ENCODE results near the gene HDC.

DNA sequence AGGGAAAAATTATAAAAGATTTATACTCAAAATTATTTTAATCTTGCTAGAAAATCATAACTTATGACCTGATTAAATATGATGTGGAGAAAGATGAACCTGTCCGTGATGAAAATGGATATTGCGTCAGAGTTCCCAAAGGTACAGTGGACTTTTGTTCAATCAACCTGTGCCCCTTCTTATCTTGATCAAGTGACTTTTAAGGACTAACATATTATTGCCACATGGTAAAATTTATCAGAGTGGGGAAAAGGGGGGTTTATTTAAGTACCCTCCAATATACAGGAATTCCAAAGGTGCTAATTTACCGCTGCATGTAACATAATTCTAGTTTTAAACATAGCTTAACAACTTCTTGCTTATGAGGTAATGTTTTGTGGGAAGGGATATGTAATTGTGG is 39.6 kb downstream of the HDC start:
- TF ChIP-seq, protein P1, sequence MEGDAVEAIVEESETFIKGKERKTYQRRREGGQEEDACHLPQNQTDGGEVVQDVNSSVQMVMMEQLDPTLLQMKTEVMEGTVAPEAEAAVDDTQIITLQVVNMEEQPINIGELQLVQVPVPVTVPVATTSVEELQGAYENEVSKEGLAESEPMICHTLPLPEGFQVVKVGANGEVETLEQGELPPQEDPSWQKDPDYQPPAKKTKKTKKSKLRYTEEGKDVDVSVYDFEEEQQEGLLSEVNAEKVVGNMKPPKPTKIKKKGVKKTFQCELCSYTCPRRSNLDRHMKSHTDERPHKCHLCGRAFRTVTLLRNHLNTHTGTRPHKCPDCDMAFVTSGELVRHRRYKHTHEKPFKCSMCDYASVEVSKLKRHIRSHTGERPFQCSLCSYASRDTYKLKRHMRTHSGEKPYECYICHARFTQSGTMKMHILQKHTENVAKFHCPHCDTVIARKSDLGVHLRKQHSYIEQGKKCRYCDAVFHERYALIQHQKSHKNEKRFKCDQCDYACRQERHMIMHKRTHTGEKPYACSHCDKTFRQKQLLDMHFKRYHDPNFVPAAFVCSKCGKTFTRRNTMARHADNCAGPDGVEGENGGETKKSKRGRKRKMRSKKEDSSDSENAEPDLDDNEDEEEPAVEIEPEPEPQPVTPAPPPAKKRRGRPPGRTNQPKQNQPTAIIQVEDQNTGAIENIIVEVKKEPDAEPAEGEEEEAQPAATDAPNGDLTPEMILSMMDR (conservative IDR thresholded peaks at IDR 0.05; ENCODE audit: low read length): no peak
- TF ChIP-seq EZH2phosphoT487 (IDR thresholded peaks at IDR 0.05; ENCODE audit: borderline replicate concordance, low read depth, low read length): no peak
